Heart right ventricle (tissue), 16 donors: ENCODE results near the gene IL31RA. TPM values are rescaled to one million over a fixed set of nuclear protein-coding genes. Genes with fewer than 3 reads are reported as not detected.

ENCODE experiments used
- ATAC-seq, 8 donors: fragments of 200-7000 bp; cut with Tn5 transposase; one replicate each; pipeline ENCODE4 v1.9.1; 2020; ENCODE audit warnings: mild to moderate bottlenecking in 8 of 8, moderate library complexity in 8 of 8, moderate number of reproducible peaks in 1 of 8
- DNase-seq, 2 donors: peaks; one replicate each; pipeline ENCODE4 v3.0.0-alpha.2; 2020
- H3K27ac ChIP-seq, 10 donors: fragments of 200-600 bp; sonication (generic) in 2 of 10; one replicate each; pipeline versions ENCODE4 v1.5.0 to v1.8.0; 2020 to 2022; ENCODE audit warnings: mild to moderate bottlenecking in 3 of 10
- H3K27me3 ChIP-seq, 7 donors: fragments of 200-600 bp; one replicate each; pipeline ENCODE4 v1.8.0; 2021 to 2022; ENCODE audit warnings: mild to moderate bottlenecking in 2 of 7
- H3K36me3 ChIP-seq, 9 donors: fragments of 200-600 bp; sonication (generic) in 1 of 9; one replicate each; pipeline versions ENCODE4 v1.5.0 to v1.8.0; 2020 to 2022; ENCODE audit warnings: mild to moderate bottlenecking in 2 of 9
- H3K4me1 ChIP-seq, 9 donors: fragments of 200-600 bp; sonication (generic) in 1 of 9; one replicate each; pipeline versions ENCODE4 v1.5.0 to v1.8.0; 2020 to 2022; ENCODE audit warnings: mild to moderate bottlenecking in 4 of 9
- H3K4me3 ChIP-seq, 10 donors: fragments of 200-600 bp; sonication (generic) in 2 of 10; one replicate each; pipeline versions ENCODE4 v1.5.0 to v1.8.0; 2020 to 2022; ENCODE audit warnings: mild to moderate bottlenecking in 7 of 10, moderate library complexity in 2 of 10
- H3K9me3 ChIP-seq, 11 donors: fragments of 200-600 bp in 10 of 11; sonication (generic) in 2 of 11; one replicate each; pipeline versions ENCODE4 v1.5.0 to v1.8.0; 2013 to 2022; ENCODE audit warnings: mild to moderate bottlenecking in 2 of 11, control low read depth in 1 of 11, moderate library complexity in 1 of 11
- WGBS, 2 donors: extraction: QIAGEN DNeasy Blood & Tissue Kit; methylation state at CpG; one replicate each; pipeline ENCODE4 v1.1.7; 2013; ENCODE audit warnings: inconsistent platforms in 1 of 2; 5-methylcytosine and 5-hydroxymethylcytosine counted together
- intact Hi-C, 10 donors: fragments of 100-400 bp; cut with DNase I; formaldehyde crosslinking; loops; one replicate each; pipeline versions ENCODE4 v1.11.1 to v1.14.2; 2022
- polyA plus RNA-seq, 2 donors: library from polyadenylated mRNA; stranded (reverse); fragments of 200-250 nt; gene quantifications; one replicate each; pipeline ENCODE4 v1.2.3, GENCODE V29; 2013
- total RNA-seq, 10 donors: library from RNA; stranded (reverse); fragmentation: NEBNext Ultra II Directional in 3 of 10; extraction: Animal tissue kit (Norgen Biotek cat#: 25700) in 3 of 10; gene quantifications; one replicate each; pipeline versions ENCODE4 v1.2.1 to v1.2.4, GENCODE V29; 2021 to 2023
- TF ChIP-seq, protein P1 (sequence below), 9 donors: fragments of 200-600 bp; sonication (generic) in 2 of 9; IDR thresholded peaks; one replicate each; pipeline versions ENCODE4 v1.5.0 to v1.8.0; 2021 to 2022; ENCODE audit warnings: antibody characterized with exemption in 9 of 9, mild to moderate bottlenecking in 5 of 9, moderate library complexity in 1 of 9
- donor health status: Arrhythmogenic right ventricular cardiomyopathy.
- donor health status: ischemic (EF 13 %, LVEDD 7.1; RV severe dilation, severe dysfunction).
- donor health status: healthy with polysubstance abuse.
- donor health status: DM: no; HTN: yes; CAD: no.
- donor health status: DM: no; HTN: no; CAD: no.
- donor health status: ischemic (EF 25% LVEDD 6.9; RV normal size, moderate dysfunction).
- donor health status: ischemic (EF 25% LVEDD 5.7; RV mildly dilated, moderate dysfunction).
- donor health status: healthy.
- donor health status: DM: yes; HTN: yes; CAD: no.
- donor health status: Ischemic cardiomyopathy.
- donor health status: ischemic (EF 35%, LVEDD 5.7; RV mildly dilated, moderate dysfunction).
- donor health status: nonischemic (EF 11% LVEDD 7.7; RV severe dilation, severe dysfunction).
- donor health status: DM: yes; HTN: yes; CAD: no.
- donor health status: PGD.
- donor health status: ischemic (EF 29% LVEDD 5.4; RV normal size, mild dysfunction).
- donor health status: nonischemic (EF 23%, LVEDD 6.1; RV moderate dilation, normal function).

The IL31RA gene
- total and polyA plus RNA-seq, 12 donors, result 0.06 to 1.6 (median 0.76) TPM; not detected in 3

DNA sequence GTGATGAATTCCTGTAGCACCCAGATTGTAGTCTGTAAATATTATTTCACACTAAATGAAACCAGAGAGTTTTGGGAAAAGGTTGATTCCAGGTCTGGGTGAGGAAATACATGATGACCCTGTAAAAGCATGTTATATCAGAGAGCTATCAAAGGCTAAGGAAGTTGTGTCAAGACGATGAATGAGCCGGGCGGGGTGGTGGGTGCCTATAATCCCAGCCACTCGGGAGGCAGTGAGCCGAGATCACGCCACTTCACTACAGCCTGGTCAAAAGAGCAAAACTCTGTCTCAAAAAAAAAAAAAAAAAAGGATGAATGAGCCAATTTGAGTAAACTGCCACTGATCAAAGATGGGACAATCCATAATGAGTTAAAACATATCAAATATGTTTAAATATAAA, 114.4 kb downstream of the IL31RA start:
- Histone ChIP-seq H3K27ac (no peak overlapping the region), H3K9me3 (no peaks in the 10 kb centered on the region), H3K4me3 (no peak overlapping the region), H3K4me1 (peaks cover 0 to 26% (median under 1%) of the 10 kb centered on the region in 9 donors), H3K36me3 (peaks cover 0 to 100% (median 38%) of the 10 kb centered on the region in 9 donors), H3K27me3 (no peaks in the 10 kb centered on the region)
- DNase-seq (no peak), ATAC-seq (no peak)
- TF ChIP-seq, protein P1, sequence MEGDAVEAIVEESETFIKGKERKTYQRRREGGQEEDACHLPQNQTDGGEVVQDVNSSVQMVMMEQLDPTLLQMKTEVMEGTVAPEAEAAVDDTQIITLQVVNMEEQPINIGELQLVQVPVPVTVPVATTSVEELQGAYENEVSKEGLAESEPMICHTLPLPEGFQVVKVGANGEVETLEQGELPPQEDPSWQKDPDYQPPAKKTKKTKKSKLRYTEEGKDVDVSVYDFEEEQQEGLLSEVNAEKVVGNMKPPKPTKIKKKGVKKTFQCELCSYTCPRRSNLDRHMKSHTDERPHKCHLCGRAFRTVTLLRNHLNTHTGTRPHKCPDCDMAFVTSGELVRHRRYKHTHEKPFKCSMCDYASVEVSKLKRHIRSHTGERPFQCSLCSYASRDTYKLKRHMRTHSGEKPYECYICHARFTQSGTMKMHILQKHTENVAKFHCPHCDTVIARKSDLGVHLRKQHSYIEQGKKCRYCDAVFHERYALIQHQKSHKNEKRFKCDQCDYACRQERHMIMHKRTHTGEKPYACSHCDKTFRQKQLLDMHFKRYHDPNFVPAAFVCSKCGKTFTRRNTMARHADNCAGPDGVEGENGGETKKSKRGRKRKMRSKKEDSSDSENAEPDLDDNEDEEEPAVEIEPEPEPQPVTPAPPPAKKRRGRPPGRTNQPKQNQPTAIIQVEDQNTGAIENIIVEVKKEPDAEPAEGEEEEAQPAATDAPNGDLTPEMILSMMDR (IDR thresholded peaks at IDR 0.05), result no peak
- 60 to 73% methylated on average over 6 of the region's 6 CpGs for WGBS, 2 donors
- intact Hi-C loops, result no loop called here

DNA sequence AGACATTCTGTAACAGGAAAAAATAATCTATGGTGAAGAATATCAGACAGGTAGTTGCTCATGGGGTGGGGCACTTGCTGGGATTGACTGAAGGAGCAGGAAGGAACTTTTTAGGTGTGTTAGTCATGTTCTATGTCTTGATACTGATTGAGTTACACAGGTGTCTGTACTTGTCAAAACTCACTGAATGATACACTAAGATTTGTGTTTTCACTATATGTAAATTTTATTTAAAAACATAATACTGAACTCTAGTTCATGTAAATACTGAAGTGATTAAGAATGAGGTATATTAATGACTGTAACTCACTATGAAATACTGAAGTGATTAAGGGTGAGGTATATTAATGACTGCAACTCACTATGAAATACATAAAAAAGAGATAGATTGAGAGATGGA, 115.1 kb downstream of the IL31RA start:
- DNase-seq (no peak), ATAC-seq (no peak)
- Histone ChIP-seq H3K9me3 (no peaks in the 10 kb centered on the region), H3K27me3 (no peaks in the 10 kb centered on the region), H3K27ac (no peak overlapping the region), H3K4me1 (peaks cover 0 to 34% (median 8%) of the 10 kb centered on the region in 9 donors), H3K4me3 (no peak overlapping the region), H3K36me3 (peaks cover 0 to 98% (median 30%) of the 10 kb centered on the region in 9 donors)
- TF ChIP-seq, protein P1 (IDR thresholded peaks at IDR 0.05), result no peak
- intact Hi-C loops, result no loop called here

DNA sequence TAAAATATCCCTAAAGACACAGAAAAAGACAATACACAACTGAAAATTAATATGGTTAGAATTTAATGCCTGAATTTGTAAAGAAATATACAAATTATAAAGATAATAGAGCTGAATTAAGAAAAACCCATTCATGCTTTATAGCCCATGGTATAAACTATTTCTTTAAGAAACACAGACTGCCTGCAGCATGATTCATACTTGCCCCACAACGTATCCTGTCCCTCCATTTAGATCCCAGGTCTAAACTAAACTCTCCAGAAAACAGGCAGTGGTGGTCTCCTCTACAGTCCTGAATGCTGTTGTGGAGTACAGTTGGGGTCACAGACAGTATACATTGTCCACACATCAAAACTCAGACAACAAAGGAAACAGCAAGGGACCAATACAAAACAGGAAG, 118.8 kb downstream of the IL31RA start:
- no peak overlapping the region for H3K27ac ChIP-seq
- TF ChIP-seq, protein P1 (IDR thresholded peaks at IDR 0.05), result no peak
- H3K27me3 ChIP-seq, result no peaks in the 10 kb centered on the region
- DNase-seq, result no peak
- 26 to 27% methylated on average over 1 of the region's 1 CpG for WGBS, 2 donors
- H3K36me3 ChIP-seq, result peaks cover 0 to 97% (median 17%) of the 10 kb centered on the region in 9 donors
- no peaks in the 10 kb centered on the region for H3K9me3 ChIP-seq
- intact Hi-C loops, result loop anchor here in 2 of 10 donors (10.0 kb wide), 2 partner anchors 235 to 905 kb away; no protein-coding TSS in a partner anchor
- H3K4me3 ChIP-seq, result no peak overlapping the region
- no peak for ATAC-seq
- H3K4me1 ChIP-seq, result peaks cover 0 to 46% (median 20%) of the 10 kb centered on the region in 9 donors

Other genes starting within 250 kb of the IL31RA start
- gene SLC38A9, start 139.0 kb upstream of the IL31RA start, total RNA-seq, result 1 to 10 TPM; 5.2 to 9.1 (median 6.8) TPM
- gene SLC38A9, start 139.0 kb upstream of the IL31RA start, polyA plus RNA-seq, result 1 to 10 TPM; 3.6 to 9.7 TPM
- not detected for gene DDX4, start 113.3 kb upstream of the IL31RA start, total RNA-seq
- not detected for gene DDX4, start 113.3 kb upstream of the IL31RA start, polyA plus RNA-seq
- gene IL6ST, start 143.6 kb downstream of the IL31RA start, total RNA-seq, result 100 to 1,000 TPM in 9 of 10 donors, 10 to 100 TPM in 1; 99.9 to 190 (median 140) TPM
- 10 to 100 TPM; 23.7 to 43.6 TPM for gene IL6ST, start 143.6 kb downstream of the IL31RA start, polyA plus RNA-seq